GM15510 (cell line): ENCODE data around the gene ZMIZ1.

ENCODE experiments used
- POLR2A ChIP-seq: IDR thresholded peaks from 3 replicates; pipeline ENCODE4 v1.6.1; 2011; ENCODE audit warnings: borderline replicate concordance; ENCODE audit not compliant: insufficient read length; ENCODE audit errors: extremely low read depth

Gene ZMIZ1

GRCh38 chr10:79310911-79311573 is 242.3 kb downstream of the ZMIZ1 start:
- no peak for TF ChIP-seq POLR2A

DNA sequence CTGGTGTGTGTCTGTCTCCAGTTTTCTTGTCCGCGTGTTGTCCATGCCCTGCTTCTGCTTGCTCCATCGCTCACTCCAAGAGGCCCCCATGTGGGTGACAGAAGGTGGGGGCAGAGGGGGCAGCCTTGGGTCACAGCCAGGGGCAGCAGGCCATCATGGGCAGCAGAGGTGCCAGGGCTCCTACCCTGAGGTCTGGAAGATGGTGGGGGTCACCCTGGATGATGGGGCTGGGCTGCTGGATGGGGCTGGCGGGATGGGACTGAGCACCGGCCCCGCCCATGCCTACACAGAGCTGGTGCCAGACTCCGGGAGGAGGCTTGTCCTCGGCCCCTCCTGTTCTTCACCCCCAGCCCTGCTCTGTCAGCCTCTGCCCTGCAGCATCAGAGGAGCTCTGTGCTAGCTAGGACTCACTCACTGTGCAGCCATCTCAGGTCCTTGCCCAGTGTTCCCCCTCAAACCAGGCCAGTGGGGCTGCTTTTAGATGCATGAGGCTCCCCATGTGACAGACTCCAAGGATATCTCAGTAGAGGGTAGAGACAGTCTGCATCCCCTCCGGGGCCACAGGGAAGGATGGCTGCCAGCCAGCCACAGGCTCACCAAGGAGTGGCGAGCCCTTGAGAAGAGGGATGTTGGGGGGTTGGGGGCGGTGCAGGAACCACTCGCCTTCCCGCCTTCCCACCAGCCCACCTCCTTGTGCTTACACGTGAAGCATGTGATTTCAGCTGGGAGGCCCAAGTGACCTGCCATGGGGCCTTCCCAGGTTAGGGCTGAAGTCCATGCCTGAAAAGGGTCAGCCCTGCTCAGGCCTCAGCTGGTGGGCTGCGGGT is 243.0 kb downstream of the ZMIZ1 start:
- TF ChIP-seq POLR2A = no peak

- TF ChIP-seq POLR2A = no peak
Observed at GRCh38 chr10:79312601-79313187, 243.9 kb downstream of the ZMIZ1 start.

GRCh38 chr10:79313320-79313719 is 244.6 kb downstream of the ZMIZ1 start:
- no peak for TF ChIP-seq POLR2A

- TF ChIP-seq POLR2A = no peak
Observed at GRCh38 chr10:79313911-79314439, 245.2 kb downstream of the ZMIZ1 start.

DNA sequence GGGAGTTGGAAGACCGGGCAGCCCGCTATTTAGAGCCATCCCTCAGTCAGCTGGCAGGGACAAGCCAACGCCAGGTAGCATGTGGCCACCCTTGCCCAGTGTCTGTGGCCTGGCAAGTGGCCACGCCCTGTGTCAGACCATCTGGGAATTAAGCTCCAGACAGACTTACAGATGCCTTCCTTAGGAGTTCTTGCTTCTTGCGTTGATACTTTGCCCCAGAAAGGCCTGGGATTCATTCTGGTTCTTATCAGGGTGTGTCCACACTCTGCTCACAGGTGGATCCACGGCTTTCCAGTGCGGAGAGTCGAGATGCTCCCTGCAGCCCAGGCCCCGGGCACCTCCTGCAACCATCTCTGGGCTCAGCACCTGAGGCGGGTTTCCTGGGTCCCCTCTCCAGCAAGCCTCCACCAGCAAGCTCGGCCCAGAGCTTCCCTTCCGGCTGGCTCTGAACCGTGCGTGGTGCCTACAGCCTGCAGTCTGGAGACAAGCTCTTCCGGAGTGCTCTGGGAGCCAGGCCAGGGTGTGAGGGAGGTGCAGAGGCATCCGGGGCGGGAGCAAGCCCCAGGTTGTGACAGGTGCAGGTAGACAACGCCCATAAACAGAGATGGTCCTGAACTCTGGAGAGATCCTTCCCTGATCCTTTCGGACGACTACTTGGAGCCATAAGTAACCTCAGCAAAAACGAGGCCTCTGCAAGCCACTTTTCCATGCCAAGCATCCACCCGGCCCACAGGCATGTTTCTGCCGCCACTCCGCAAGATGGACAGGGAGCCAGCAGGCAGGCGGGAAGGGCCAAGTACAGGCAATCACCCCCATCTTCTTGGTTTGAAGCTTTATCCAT is 246.2 kb downstream of the ZMIZ1 start:
- TF ChIP-seq POLR2A = no peak

DNA sequence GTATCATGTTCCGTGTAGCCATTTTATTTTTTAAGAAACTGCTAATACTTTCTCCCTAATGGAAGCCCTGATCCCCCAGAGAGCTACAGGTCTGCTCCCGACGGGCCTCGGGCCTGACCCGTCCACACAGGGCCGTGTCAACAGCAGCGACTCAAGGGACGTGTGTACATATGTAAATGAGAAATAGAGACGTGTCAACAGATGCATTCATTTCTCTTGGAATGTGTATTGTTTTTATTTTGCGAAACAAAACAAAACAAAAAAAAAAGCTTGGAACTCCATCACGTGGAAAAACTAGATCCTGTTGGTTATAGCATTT is 246.8 kb downstream of the ZMIZ1 start:
- TF ChIP-seq POLR2A = no peak

GRCh38 chr10:79316671-79317431 is 248.1 kb downstream of the ZMIZ1 start:
- peak; percentile 19 for TF ChIP-seq POLR2A

- TF ChIP-seq POLR2A = no peak
Observed at GRCh38 chr10:79318369-79318768, 249.6 kb downstream of the ZMIZ1 start.

- no peak for TF ChIP-seq POLR2A
Observed at GRCh38 chr10:79319115-79319771, 250.5 kb downstream of the ZMIZ1 start.

DNA sequence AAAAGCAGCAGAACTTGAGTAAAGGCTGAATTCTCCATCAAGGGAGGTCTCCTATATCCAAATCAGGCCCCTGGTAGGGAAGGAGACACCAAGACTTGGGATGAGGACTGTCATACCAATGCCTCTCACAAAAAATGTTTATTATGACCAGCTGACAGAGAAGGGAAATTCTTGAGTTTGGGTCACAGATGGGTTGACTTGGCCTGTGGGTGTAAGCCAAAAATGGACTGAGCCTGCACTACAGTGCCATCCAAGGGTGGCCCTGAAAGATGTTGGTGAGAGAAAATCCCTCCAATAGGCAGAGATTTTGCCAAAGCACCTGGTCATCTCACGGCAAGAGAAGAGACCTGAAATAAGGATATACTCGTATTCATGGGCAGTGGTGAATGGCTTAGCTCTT is 251.6 kb downstream of the ZMIZ1 start:
- TF ChIP-seq POLR2A = no peak

- TF ChIP-seq POLR2A = no peak
Observed at GRCh38 chr10:79320820-79321493, 252.2 kb downstream of the ZMIZ1 start.

GRCh38 chr10:79321494-79321882 is 252.7 kb downstream of the ZMIZ1 start:
- no peak for TF ChIP-seq POLR2A
